ENCODE data around the gene FERMT3. TPM values are rescaled to one million over a fixed set of nuclear protein-coding genes. Genes with fewer than 3 reads are reported as not detected.

Gene FERMT3
- total RNA-seq, 1 donor from 2014 or later: 8.4 TPM

DNA sequence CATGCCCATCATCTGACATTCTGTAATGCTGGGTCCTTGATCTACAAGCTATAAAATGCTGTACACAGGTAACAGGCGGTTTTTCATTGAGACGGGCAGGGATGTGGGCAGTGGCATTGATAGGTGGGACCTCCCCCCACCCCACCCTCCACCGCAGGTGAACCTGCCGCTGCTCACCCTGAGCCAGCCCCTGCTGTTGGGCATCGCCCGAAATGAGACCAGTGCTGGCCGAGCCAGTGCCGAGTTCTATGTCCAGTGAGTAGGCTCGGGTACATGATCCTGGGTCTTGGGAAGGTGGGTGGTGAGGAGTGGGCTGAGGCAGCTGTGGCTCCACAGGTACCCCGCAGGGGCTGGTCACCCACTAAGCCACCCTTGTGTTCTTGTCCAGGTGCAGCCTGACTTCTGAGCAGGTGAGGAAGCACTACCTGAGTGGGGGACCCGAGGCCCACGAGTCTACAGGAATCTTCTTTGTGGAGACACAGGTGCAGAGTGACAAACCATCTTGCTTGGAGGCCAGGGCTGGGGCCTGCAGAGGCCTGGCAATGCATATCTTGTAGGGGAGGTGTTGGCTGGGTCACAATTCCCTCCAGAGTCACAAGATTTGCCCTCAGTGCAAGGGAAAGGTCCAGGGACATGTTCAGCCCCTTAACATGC lies 22.7 kb downstream of the FERMT3 start:
- H3K9me3 Mint-ChIP-seq: no peaks in the 10 kb centered on the region
- H3K27me3 Mint-ChIP-seq (ENCODE audit: low read depth): no peaks in the 10 kb centered on the region
- peak overlapping the region; percentile 86 for H3K27ac Mint-ChIP-seq
- no peak for DNase-seq (ENCODE audit: low spot score in 2 of 2, unreplicated experiment in 2 of 2)
- no peaks in the 10 kb centered on the region for H3K36me3 Mint-ChIP-seq
- H3K4me1 Mint-ChIP-seq: peaks cover 29% of the 10 kb centered on the region
- TF ChIP-seq, protein P1, sequence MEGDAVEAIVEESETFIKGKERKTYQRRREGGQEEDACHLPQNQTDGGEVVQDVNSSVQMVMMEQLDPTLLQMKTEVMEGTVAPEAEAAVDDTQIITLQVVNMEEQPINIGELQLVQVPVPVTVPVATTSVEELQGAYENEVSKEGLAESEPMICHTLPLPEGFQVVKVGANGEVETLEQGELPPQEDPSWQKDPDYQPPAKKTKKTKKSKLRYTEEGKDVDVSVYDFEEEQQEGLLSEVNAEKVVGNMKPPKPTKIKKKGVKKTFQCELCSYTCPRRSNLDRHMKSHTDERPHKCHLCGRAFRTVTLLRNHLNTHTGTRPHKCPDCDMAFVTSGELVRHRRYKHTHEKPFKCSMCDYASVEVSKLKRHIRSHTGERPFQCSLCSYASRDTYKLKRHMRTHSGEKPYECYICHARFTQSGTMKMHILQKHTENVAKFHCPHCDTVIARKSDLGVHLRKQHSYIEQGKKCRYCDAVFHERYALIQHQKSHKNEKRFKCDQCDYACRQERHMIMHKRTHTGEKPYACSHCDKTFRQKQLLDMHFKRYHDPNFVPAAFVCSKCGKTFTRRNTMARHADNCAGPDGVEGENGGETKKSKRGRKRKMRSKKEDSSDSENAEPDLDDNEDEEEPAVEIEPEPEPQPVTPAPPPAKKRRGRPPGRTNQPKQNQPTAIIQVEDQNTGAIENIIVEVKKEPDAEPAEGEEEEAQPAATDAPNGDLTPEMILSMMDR (IDR thresholded peaks at IDR 0.05; ENCODE audit: unreplicated experiment): no peak
- H3K4me3 Mint-ChIP-seq: peak overlapping the region; percentile 83

DNA sequence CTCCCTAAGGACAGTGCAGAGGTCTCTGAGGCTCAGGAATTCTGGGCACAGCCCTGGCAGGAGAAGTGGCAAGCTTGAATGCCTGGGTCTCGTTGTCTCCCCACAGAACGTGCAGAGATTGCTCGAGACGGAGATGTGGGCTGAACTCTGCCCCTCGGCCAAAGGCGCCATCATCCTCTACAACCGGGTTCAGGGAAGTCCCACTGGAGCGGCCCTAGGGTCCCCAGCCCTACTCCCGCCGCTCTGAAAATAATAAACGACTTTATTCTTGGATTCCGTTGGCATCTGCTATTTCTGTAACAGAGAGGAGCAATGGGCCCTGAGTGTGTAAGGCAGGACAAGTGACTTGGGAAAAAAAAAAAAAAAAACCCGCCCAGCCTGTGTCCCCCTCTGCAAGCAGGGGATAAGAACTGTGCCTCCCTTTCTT lies 23.2 kb downstream of the FERMT3 start:
- H3K4me3 Mint-ChIP-seq: peak overlapping the region; percentile 83
- H3K27me3 Mint-ChIP-seq (ENCODE audit: low read depth): no peaks in the 10 kb centered on the region
- H3K27ac Mint-ChIP-seq: peak overlapping the region; percentile 86
- TF ChIP-seq, protein P1 (IDR thresholded peaks at IDR 0.05; ENCODE audit: unreplicated experiment): no peak
- no peak for DNase-seq (ENCODE audit: low spot score in 2 of 2, unreplicated experiment in 2 of 2)
- no peaks in the 10 kb centered on the region for H3K9me3 Mint-ChIP-seq
- peaks cover 29% of the 10 kb centered on the region for H3K4me1 Mint-ChIP-seq
- H3K36me3 Mint-ChIP-seq: no peaks in the 10 kb centered on the region

DNA sequence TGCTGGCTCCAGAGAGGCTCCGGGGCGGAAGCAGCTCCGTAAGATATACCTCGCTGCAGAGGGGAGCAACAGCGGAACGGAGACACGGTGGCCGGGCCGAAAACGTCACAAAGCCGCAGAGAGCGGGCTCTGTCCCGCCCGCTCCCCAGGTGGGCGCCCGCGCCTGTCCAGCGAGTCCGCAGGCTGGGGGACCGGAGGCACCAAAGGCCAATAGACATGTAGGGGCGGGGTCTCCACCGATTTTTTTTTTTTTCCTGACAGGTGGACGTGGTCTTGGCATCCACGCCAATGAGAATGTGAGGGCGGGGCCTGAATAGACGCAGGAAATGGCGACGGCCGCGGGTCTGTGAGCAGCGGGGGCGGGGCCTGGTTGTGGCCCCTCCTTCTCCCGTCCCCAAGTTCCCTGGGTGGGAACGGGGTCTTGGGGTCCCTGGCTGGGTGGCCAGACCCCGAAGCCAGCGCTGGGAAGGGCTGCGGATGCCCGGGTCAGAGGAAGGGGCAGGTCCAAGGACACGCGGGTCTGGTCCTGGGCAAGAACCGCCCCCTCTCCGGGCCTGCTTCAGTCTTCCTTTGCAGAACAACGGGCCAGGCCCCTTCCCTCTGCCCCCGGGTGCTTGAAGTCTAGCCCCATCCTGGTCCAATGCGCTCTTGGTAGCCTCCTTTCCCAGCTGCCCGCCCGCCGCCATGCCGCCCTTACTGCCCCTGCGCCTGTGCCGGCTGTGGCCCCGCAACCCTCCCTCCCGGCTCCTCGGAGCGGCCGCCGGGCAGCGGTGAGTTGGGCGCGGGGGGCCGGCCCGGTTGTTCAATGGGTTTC lies 23.9 kb downstream of the FERMT3 start, which contains the start of gene DNAJC4:
Gene DNAJC4, plus strand, starts transcription at position 378 of the 814 bp plus-strand sequence. Its CDS starts 307 bp downstream, at position 685.
- H3K4me1 Mint-ChIP-seq: peaks cover 28% of the 10 kb centered on the region
- TF ChIP-seq, protein P1 (IDR thresholded peaks at IDR 0.05; ENCODE audit: unreplicated experiment): no peak
- no peaks in the 10 kb centered on the region for H3K9me3 Mint-ChIP-seq
- H3K4me3 Mint-ChIP-seq: peak within 1 kb of the TSS; percentile 83
- H3K27ac Mint-ChIP-seq: peak within 1 kb of the TSS; percentile 86
- H3K27me3 Mint-ChIP-seq (ENCODE audit: low read depth): no peaks in the 10 kb centered on the region
- no peaks in the 10 kb centered on the region for H3K36me3 Mint-ChIP-seq
- peak; percentile 80 to 87 for DNase-seq (ENCODE audit: low spot score in 2 of 2, unreplicated experiment in 2 of 2)

DNA sequence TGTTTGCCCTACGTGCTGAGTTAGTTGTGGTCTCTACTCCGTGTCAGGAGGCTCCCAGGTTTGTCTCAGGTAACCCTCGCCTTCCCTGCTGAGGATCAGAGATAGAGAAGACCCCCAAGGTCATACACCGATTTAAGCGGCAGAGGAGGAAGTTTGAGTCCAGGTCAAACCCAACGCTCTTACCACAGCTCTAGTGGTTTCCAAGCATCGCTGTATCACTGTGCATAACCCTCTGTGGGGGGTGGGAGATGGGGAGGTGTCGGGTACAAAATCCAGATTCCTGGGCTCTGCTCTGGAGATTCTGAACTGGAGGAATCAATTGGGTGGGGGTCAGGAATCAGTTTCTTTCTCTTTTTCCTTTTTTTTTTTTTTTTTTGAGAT lies 24.5 kb downstream of the FERMT3 start:
- no peaks in the 10 kb centered on the region for H3K9me3 Mint-ChIP-seq
- peak overlapping the region; percentile 83 for H3K4me3 Mint-ChIP-seq
- TF ChIP-seq, protein P1 (IDR thresholded peaks at IDR 0.05; ENCODE audit: unreplicated experiment): no peak
- DNase-seq (ENCODE audit: low spot score in 2 of 2, unreplicated experiment in 2 of 2): no peak
- peaks cover 30% of the 10 kb centered on the region for H3K4me1 Mint-ChIP-seq
- H3K27me3 Mint-ChIP-seq (ENCODE audit: low read depth): no peaks in the 10 kb centered on the region
- H3K27ac Mint-ChIP-seq: peak overlapping the region; percentile 85
- no peaks in the 10 kb centered on the region for H3K36me3 Mint-ChIP-seq

DNA sequence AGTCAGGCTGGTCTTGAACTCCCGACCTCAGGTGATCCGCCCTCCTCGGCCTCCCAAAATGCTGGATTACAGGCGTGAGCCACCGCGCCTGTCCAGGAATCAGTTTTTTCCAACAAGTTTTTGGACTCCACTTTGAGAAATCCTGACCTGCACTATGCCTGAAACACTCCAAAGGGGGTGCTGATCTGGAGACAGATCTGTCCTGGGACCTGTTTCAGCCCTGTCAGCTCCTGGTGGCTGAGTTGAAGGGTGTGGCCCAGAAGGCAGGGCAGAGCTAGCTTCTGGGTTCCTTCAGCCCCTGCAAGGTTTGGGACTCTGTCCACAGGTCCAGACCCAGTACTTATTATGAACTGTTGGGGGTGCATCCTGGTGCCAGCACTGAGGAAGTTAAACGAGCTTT lies 25.0 kb downstream of the FERMT3 start:
- TF ChIP-seq, protein P1 (IDR thresholded peaks at IDR 0.05; ENCODE audit: unreplicated experiment): no peak
- DNase-seq (ENCODE audit: low spot score in 2 of 2, unreplicated experiment in 2 of 2): no peak
- H3K27me3 Mint-ChIP-seq (ENCODE audit: low read depth): no peaks in the 10 kb centered on the region
- H3K4me1 Mint-ChIP-seq: peaks cover 30% of the 10 kb centered on the region
- H3K27ac Mint-ChIP-seq: no peak overlapping the region
- H3K4me3 Mint-ChIP-seq: peak overlapping the region; percentile 83
- no peaks in the 10 kb centered on the region for H3K36me3 Mint-ChIP-seq
- H3K9me3 Mint-ChIP-seq: no peaks in the 10 kb centered on the region
